Hepatocyte (in vitro differentiated cells): ENCODE data around the gene GPR149. TPM values are rescaled to one million over a fixed set of nuclear protein-coding genes. Genes with fewer than 3 reads are reported as not detected.

Experiments used
- DNase-seq: peaks from one replicate; pipeline ENCODE4 v3.0.0-alpha.2; 2016; ENCODE audit warnings: low spot score
- H2AFZ ChIP-seq: fragments of 200-600 bp; sonication (generic); 2 replicates; pipeline ENCODE4 v1.6.0; 2016; ENCODE audit warnings: antibody characterized with exemption, mild to moderate bottlenecking
- H3K27ac ChIP-seq: fragments of 200-600 bp; sonication (generic); 2 replicates; pipeline ENCODE4 v1.5.1; 2016; ENCODE audit warnings: mild to moderate bottlenecking
- H3K27me3 ChIP-seq: fragments of 200-600 bp; sonication (generic); 2 replicates; pipeline ENCODE4 v1.6.1; 2016
- H3K36me3 ChIP-seq: fragments of 200-600 bp; sonication (generic); replicated peaks from 2 replicates; pipeline ENCODE4 v1.5.1; 2016; ENCODE audit warnings: low read depth; ENCODE audit not compliant: insufficient read depth
- H3K4me1 ChIP-seq: fragments of 200-600 bp; sonication (generic); 2 replicates; pipeline ENCODE4 v1.5.1; 2016; ENCODE audit warnings: mild to moderate bottlenecking, moderate library complexity; ENCODE audit not compliant: insufficient read depth
- H3K4me2 ChIP-seq: fragments of 200-600 bp; sonication (generic); 2 replicates; pipeline ENCODE4 v1.6.0; 2016
- H3K4me3 ChIP-seq: fragments of 200-600 bp; sonication (generic); 2 replicates; pipeline ENCODE4 v1.5.1; 2016; ENCODE audit warnings: mild to moderate bottlenecking
- H3K79me2 ChIP-seq: fragments of 200-600 bp; sonication (generic); 2 replicates; pipeline ENCODE4 v1.6.0; 2017; ENCODE audit warnings: mild to moderate bottlenecking
- H3K9me2 ChIP-seq: fragments of 200-600 bp; sonication (generic); replicated peaks from 2 replicates; pipeline ENCODE4 v1.6.0; 2017; ENCODE audit warnings: mild to moderate bottlenecking; ENCODE audit not compliant: insufficient read depth
- H3K9me3 ChIP-seq: fragments of 200-600 bp; sonication (generic); 2 replicates; pipeline ENCODE4 v1.5.1; 2016; ENCODE audit warnings: low read depth, mild to moderate bottlenecking
- H4K20me1 ChIP-seq: fragments of 200-600 bp; sonication (generic); 2 replicates; pipeline ENCODE4 v1.6.0; 2016; ENCODE audit warnings: mild to moderate bottlenecking; ENCODE audit not compliant: insufficient read depth, poor library complexity, severe bottlenecking
- EZH2 ChIP-seq: fragments of 200-600 bp; sonication (generic); IDR thresholded peaks from 2 replicates; pipeline ENCODE4 v1.6.1; 2016; ENCODE audit warnings: antibody characterized with exemption, mild to moderate bottlenecking, borderline replicate concordance
- EZH2phosphoT487 ChIP-seq: fragments of 200-600 bp; sonication (generic); IDR thresholded peaks from one replicate; pipeline ENCODE4 v1.6.1; 2018; ENCODE audit warnings: antibody characterized with exemption, mild to moderate bottlenecking, low read depth, moderate library complexity; ENCODE audit not compliant: unreplicated experiment, severe bottlenecking
- WGBS: methylation state at CpG from one replicate; pipeline ENCODE4 v1.1.6; 2016; ENCODE audit warnings: low lambda C conversion rate; ENCODE audit errors: missing lambda C conversion rate; 5-methylcytosine and 5-hydroxymethylcytosine counted together
- polyA plus RNA-seq: library from polyadenylated mRNA; unstranded; fragments of >200 nt; fragmentation: Nextera tagmentation; extraction: Ambion mirVana; gene quantifications from 2 replicates; pipeline ENCODE4 v1.2.1, GENCODE V29; 2016
- total RNA-seq: library from RNA; depleted of rRNA; stranded (reverse); fragments of >200 nt; gene quantifications from 2 replicates; pipeline ENCODE4 v1.2.3, GENCODE V29; 2014
- TF ChIP-seq, protein P1 (sequence below): fragments of 200-600 bp; sonication (generic); IDR thresholded peaks from 2 replicates; pipeline ENCODE4 v1.5.1; 2016; ENCODE audit warnings: antibody characterized with exemption, mild to moderate bottlenecking; ENCODE audit not compliant: poor library complexity

The GPR149 gene
- total and polyA plus RNA-seq, 2 experiments from 2014 or later: not detected

DNA sequence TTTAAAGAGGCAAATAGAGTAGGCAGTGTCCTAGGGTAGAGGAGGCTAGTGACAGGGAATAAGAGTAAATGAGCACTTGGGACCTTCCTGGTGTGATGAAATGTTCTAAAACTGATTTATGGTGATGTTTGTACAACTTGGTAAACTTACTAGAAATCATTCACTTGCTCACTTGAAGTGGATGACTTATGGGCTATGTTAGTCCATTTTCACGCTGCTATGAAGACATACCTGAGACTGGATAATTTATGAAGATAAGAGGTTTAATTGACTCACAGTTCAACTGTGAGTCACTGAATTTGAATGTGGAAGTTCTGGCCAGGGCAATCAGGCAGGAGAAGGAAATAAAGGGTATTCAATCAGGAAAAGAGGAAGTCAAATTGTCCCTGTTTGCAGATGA, 74.0 kb downstream of the GPR149 start:
- WGBS: 63% methylated on average over 1 of the region's 1 CpG
- peak; percentile 41 for DNase-seq
- Histone ChIP-seq H3K9me2 (no peaks in the 10 kb centered on the region), H3K4me3 (no peak overlapping the region), H3K36me3 (no peaks in the 10 kb centered on the region), H3K4me2 (no peak overlapping the region), H3K27me3 (no peaks in the 10 kb centered on the region), H3K79me2 (no peaks in the 10 kb centered on the region), H3K4me1 (no peaks in the 10 kb centered on the region), H3K9me3 (no peaks in the 10 kb centered on the region), H4K20me1 (no peaks in the 10 kb centered on the region), H3K27ac (no peak overlapping the region), H2AFZ (no peak overlapping the region)
- TF ChIP-seq EZH2phosphoT487: no peak
- TF ChIP-seq, protein P1, sequence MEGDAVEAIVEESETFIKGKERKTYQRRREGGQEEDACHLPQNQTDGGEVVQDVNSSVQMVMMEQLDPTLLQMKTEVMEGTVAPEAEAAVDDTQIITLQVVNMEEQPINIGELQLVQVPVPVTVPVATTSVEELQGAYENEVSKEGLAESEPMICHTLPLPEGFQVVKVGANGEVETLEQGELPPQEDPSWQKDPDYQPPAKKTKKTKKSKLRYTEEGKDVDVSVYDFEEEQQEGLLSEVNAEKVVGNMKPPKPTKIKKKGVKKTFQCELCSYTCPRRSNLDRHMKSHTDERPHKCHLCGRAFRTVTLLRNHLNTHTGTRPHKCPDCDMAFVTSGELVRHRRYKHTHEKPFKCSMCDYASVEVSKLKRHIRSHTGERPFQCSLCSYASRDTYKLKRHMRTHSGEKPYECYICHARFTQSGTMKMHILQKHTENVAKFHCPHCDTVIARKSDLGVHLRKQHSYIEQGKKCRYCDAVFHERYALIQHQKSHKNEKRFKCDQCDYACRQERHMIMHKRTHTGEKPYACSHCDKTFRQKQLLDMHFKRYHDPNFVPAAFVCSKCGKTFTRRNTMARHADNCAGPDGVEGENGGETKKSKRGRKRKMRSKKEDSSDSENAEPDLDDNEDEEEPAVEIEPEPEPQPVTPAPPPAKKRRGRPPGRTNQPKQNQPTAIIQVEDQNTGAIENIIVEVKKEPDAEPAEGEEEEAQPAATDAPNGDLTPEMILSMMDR: no peak
- no peak for TF ChIP-seq EZH2

DNA sequence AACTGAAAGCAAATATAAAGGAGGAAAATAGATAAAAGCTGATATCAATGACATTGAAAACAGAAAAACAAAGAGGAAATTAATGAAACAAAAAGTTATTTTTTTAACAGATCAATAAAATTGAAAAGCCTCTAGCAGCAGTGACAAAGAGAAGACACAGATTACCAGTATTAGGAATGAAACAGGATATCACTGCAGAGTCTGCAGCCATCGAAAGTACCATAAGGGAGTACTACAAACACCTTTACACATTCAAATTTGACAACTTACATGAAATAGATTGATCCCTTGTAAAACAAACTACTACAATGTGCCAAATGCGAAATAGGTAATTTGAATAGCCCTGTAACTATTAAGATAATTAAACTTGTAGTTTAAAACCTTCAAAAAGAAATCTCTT, 80.8 kb downstream of the GPR149 start:
- Histone ChIP-seq H3K27ac (no peak overlapping the region), H3K4me3 (no peak overlapping the region), H3K4me2 (no peak overlapping the region), H3K36me3 (no peaks in the 10 kb centered on the region), H3K79me2 (no peaks in the 10 kb centered on the region), H3K4me1 (no peaks in the 10 kb centered on the region), H3K9me3 (no peaks in the 10 kb centered on the region), H2AFZ (no peak overlapping the region), H3K27me3 (no peaks in the 10 kb centered on the region), H4K20me1 (no peaks in the 10 kb centered on the region), H3K9me2 (no peaks in the 10 kb centered on the region)
- no peak for DNase-seq
- WGBS: 60% methylated on average over 2 of the region's 2 CpGs
- TF ChIP-seq EZH2: no peak
- no peak for TF ChIP-seq EZH2phosphoT487
- TF ChIP-seq, protein P1: no peak

DNA sequence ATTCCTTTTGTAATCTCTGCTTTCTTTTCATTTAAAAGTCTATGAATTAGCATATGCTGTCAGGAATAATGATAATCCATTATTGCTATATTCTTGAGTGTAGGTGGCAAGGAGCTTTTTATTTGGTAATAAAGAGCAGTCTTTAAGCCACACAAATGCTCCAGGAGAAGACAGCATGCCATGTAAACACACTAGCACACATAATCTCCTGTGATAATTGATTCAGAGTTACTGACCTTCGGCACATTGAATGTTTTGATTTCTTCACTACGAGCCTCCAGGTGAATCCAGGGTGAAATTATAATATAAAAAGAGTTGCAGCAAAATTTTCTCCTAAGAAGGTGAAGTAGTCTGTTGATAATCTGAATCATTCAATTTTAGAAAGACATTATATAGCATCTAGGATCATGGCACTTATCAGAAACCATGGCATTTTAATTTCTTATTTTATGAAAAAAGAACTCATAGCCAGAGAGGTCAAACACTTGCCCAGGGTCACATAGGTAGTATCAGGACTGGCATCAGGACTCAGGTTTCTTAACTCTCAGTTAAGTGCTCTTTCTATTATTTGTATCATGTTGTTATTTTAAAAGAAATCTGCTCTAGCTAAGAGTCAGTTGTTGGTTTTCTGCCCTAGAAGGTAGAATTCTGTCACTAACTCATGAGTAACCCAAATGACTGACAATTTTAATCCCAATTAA, 84.4 kb downstream of the GPR149 start:
- Histone ChIP-seq H3K4me2 (no peak overlapping the region), H3K4me1 (no peaks in the 10 kb centered on the region), H3K27ac (no peak overlapping the region), H3K9me3 (no peaks in the 10 kb centered on the region), H3K79me2 (no peaks in the 10 kb centered on the region), H2AFZ (no peak overlapping the region), H3K4me3 (no peak overlapping the region), H3K36me3 (no peaks in the 10 kb centered on the region), H4K20me1 (no peaks in the 10 kb centered on the region), H3K9me2 (no peaks in the 10 kb centered on the region), H3K27me3 (no peaks in the 10 kb centered on the region)
- no peak for DNase-seq
- 52% methylated on average over 2 of the region's 2 CpGs for WGBS
- no peak for TF ChIP-seq EZH2phosphoT487
- TF ChIP-seq, protein P1: no peak
- no peak for TF ChIP-seq EZH2

DNA sequence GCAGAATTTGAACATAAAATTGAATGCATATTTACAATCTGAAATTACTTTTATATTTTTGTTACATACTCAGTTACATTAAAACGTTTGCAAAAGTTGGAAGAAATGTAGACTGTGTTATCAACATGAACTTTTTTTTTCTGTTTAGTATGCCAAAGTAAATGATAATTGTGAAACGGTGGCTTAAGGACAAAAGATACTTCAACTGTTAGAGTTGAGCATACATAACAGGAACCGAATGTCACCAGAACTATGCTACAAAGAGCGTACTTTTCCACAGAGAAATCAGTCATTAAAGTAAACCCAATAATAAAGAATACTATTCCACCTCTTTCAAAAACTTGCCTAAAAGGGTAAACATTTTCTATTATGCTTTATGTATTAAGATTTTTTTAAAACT, 91.4 kb downstream of the GPR149 start:
- Histone ChIP-seq H2AFZ (no peak overlapping the region), H3K4me3 (no peak overlapping the region)
- WGBS: 82% methylated on average over 4 of the region's 4 CpGs

More for the DNA sequence above, 91.4 kb downstream of the GPR149 start:
- Histone ChIP-seq H3K27ac (no peak overlapping the region), H3K4me2 (no peak overlapping the region), H4K20me1 (no peaks in the 10 kb centered on the region), H3K9me2 (no peaks in the 10 kb centered on the region), H3K36me3 (no peaks in the 10 kb centered on the region), H3K4me1 (no peaks in the 10 kb centered on the region), H3K9me3 (no peaks in the 10 kb centered on the region), H3K79me2 (no peaks in the 10 kb centered on the region), H3K27me3 (no peaks in the 10 kb centered on the region)
- DNase-seq: no peak
- TF ChIP-seq EZH2phosphoT487: no peak
- TF ChIP-seq, protein P1: no peak
- no peak for TF ChIP-seq EZH2
